Measurements from ENCODE around the gene UFL1. TPM values are rescaled to one million over a fixed set of nuclear protein-coding genes. Genes with fewer than 3 reads are reported as not detected.

Gene UFL1
- total RNA-seq, 1 donor from 2014 or later: 17.7 TPM

DNA sequence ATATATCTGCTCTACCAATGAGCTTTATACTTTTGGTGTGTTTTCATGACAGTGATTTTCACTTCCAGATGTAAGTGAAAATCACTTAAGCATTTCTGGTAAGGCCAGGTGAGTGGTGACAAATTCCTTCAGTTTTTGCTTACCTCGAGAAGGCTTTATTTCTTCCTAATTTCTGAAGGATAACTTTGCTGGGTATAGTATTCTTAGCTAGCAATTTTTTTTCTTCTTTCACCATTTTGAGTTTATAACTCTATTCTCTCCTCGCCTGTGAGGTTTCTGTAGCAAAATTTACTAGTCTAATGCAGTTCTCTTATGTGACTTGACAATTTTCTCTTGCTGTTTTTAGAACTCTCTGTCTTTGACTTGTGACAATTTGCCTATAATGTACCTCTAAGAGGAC is 48.4 kb downstream of the UFL1 start:
- Histone ChIP-seq H3K9me3 (no peaks in the 10 kb centered on the region), H3K27ac (no peak overlapping the region), H3K36me3 (no peaks in the 10 kb centered on the region), H3K4me3 (no peak overlapping the region), H3K4me1 (no peaks in the 10 kb centered on the region), H3K27me3 (no peaks in the 10 kb centered on the region)
- DNase-seq (ENCODE audit: extremely low spot score in 2 of 2): no peak
- intact Hi-C loops (cut with DNase I): no loop called here
- TF ChIP-seq POLR2A (IDR thresholded peaks at IDR 0.05): no peak
- TF ChIP-seq, protein P1, sequence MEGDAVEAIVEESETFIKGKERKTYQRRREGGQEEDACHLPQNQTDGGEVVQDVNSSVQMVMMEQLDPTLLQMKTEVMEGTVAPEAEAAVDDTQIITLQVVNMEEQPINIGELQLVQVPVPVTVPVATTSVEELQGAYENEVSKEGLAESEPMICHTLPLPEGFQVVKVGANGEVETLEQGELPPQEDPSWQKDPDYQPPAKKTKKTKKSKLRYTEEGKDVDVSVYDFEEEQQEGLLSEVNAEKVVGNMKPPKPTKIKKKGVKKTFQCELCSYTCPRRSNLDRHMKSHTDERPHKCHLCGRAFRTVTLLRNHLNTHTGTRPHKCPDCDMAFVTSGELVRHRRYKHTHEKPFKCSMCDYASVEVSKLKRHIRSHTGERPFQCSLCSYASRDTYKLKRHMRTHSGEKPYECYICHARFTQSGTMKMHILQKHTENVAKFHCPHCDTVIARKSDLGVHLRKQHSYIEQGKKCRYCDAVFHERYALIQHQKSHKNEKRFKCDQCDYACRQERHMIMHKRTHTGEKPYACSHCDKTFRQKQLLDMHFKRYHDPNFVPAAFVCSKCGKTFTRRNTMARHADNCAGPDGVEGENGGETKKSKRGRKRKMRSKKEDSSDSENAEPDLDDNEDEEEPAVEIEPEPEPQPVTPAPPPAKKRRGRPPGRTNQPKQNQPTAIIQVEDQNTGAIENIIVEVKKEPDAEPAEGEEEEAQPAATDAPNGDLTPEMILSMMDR (IDR thresholded peaks at IDR 0.05): no peak
- TF ChIP-seq POLR2AphosphoS5 (IDR thresholded peaks at IDR 0.05; ENCODE audit: insufficient read depth in 1 of 2, low read depth in 1 of 2): no peak

DNA sequence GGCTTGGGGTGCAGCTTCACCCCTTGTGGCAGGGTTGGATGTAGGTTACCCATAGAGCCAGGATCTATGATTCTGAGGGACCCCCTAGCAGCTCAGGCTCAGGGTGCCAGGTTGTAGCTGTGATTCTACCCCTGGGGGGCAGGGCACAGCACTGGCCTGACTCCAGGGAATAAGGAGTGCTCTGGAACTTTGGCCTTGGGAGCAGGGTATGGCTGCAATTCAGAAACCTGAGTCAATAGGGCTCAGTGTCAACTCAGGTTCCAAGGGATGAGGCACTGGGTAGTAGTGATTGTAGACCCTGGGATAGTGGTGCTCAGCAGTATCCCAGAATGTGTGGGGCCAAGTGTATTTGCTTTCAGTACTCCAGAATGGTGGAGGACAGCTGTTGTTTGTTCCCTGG is 49.9 kb downstream of the UFL1 start:
- H3K4me1 ChIP-seq: no peaks in the 10 kb centered on the region
- H3K4me3 ChIP-seq: no peak overlapping the region
- no peaks in the 10 kb centered on the region for H3K27me3 ChIP-seq
- H3K27ac ChIP-seq: no peak overlapping the region
- H3K9me3 ChIP-seq: no peaks in the 10 kb centered on the region
- DNase-seq (ENCODE audit: extremely low spot score in 2 of 2): no peak
- TF ChIP-seq, protein P1 (IDR thresholded peaks at IDR 0.05): no peak
- TF ChIP-seq POLR2AphosphoS5 (IDR thresholded peaks at IDR 0.05; ENCODE audit: insufficient read depth in 1 of 2, low read depth in 1 of 2): no peak
- TF ChIP-seq POLR2A (IDR thresholded peaks at IDR 0.05): no peak
- no peaks in the 10 kb centered on the region for H3K36me3 ChIP-seq
- intact Hi-C loops (cut with DNase I): no loop called here

DNA sequence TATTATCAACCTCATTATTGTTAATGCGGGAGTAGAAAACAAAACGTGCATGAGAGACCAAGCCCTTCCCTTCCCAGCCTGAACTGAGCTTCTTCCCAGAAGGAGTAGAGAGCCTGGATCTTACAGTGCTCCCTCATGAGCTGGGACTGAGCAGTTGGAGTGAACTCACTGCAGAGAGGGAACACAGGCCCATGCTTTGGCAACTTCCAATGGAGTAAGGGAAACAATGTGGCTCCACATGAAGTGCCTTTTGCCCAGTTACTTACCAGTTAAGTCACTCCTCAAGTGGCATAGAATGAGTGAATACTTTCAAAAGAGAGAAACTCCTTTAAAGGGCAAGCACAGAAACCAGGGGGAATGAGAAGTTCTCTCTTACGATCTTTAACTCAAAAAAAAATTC is 53.8 kb downstream of the UFL1 start:
- H3K4me1 ChIP-seq: no peaks in the 10 kb centered on the region
- no peaks in the 10 kb centered on the region for H3K36me3 ChIP-seq
- no peak for DNase-seq (ENCODE audit: extremely low spot score in 2 of 2)
- no peak overlapping the region for H3K4me3 ChIP-seq
- no peaks in the 10 kb centered on the region for H3K27me3 ChIP-seq
- no peak overlapping the region for H3K27ac ChIP-seq
- no peaks in the 10 kb centered on the region for H3K9me3 ChIP-seq
- intact Hi-C loops (cut with DNase I): no loop called here
- no peak for TF ChIP-seq POLR2AphosphoS5 (IDR thresholded peaks at IDR 0.05; ENCODE audit: insufficient read depth in 1 of 2, low read depth in 1 of 2)
- TF ChIP-seq POLR2A (IDR thresholded peaks at IDR 0.05): no peak
- TF ChIP-seq, protein P1 (IDR thresholded peaks at IDR 0.05): no peak

DNA sequence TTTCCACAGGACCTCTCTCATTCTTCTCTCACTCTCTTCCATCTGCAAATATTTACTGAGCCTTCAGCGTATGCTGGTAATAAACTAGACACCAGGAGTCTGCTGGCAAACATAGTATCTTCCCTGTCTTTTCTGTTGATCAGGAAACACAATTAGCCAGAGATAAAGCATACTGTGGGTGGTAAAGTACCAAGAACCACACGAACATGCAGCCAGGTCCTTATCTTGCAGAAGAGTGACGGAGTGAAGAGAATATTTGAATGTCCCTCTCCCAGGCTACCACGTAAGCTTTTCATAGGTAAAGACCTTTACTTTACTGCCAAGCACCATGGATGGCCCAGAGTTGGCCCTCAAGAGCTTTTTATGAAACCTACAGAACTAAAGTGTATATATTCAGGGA is 54.6 kb downstream of the UFL1 start:
- Histone ChIP-seq H3K9me3 (no peaks in the 10 kb centered on the region), H3K36me3 (no peaks in the 10 kb centered on the region), H3K4me1 (no peaks in the 10 kb centered on the region), H3K27ac (no peak overlapping the region), H3K4me3 (no peak overlapping the region), H3K27me3 (no peaks in the 10 kb centered on the region)
- no peak for DNase-seq (ENCODE audit: extremely low spot score in 2 of 2)
- intact Hi-C loops (cut with DNase I): no loop called here
- TF ChIP-seq POLR2AphosphoS5 (IDR thresholded peaks at IDR 0.05; ENCODE audit: insufficient read depth in 1 of 2, low read depth in 1 of 2): no peak
- TF ChIP-seq POLR2A (IDR thresholded peaks at IDR 0.05): no peak
- TF ChIP-seq, protein P1 (IDR thresholded peaks at IDR 0.05): no peak

DNA sequence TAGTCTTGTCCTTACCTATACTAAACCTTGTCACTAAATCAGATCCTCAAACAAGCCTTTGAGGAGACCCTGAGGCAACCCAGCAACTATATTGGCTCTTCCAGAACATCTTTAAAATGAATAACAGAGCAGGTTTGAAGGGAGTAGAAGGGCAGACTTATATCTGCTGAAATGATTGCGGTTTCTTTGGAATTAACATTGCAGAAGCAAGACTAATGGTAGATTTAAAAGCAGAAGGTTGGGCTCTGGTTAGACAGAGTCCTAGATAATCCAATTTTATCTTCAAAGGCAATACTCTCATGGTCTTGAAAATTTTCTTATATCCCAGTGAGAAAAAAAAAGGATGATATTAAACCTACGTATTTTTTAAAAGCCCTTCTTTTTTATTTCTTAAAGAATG is 60.4 kb downstream of the UFL1 start:
- Histone ChIP-seq H3K27me3 (no peaks in the 10 kb centered on the region), H3K36me3 (no peaks in the 10 kb centered on the region), H3K4me1 (no peaks in the 10 kb centered on the region), H3K4me3 (no peak overlapping the region), H3K27ac (no peak overlapping the region), H3K9me3 (no peaks in the 10 kb centered on the region)
- TF ChIP-seq, protein P1 (IDR thresholded peaks at IDR 0.05): no peak
- no peak for TF ChIP-seq POLR2AphosphoS5 (IDR thresholded peaks at IDR 0.05; ENCODE audit: insufficient read depth in 1 of 2, low read depth in 1 of 2)
- TF ChIP-seq POLR2A (IDR thresholded peaks at IDR 0.05): no peak
- DNase-seq (ENCODE audit: extremely low spot score in 2 of 2): no peak
- intact Hi-C loops (cut with DNase I): no loop called here
